ENCODE data around the gene MRPS25.

Gene MRPS25

DNA sequence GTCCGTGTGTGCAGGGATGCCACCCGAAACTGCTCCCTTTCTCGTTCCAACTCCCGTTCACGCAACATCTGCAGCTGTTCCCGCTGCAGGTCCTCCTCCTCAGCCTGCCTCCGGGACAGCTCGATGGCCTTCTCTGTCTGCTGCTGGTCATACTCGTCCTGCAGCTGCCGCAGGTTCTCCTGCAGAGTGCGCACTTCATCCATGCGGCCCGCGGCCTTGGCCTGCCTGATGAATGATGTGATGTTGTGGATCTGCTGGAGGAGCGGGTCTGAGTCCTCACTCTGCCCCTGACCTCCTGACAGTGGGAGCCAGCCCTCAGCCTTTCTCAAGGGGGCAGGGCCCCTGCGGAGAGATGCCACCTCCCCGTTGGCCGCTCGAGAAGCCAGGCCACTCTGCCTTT lies 9.4 kb upstream of the MRPS25 start:
- no peak for ATAC-seq
- no peak for TF ChIP-seq ZNF565 (CRISPR knock-in tag; conservative IDR thresholded peaks at IDR 0.05; ENCODE audit: low read depth)
- TF ChIP-seq, protein P1, sequence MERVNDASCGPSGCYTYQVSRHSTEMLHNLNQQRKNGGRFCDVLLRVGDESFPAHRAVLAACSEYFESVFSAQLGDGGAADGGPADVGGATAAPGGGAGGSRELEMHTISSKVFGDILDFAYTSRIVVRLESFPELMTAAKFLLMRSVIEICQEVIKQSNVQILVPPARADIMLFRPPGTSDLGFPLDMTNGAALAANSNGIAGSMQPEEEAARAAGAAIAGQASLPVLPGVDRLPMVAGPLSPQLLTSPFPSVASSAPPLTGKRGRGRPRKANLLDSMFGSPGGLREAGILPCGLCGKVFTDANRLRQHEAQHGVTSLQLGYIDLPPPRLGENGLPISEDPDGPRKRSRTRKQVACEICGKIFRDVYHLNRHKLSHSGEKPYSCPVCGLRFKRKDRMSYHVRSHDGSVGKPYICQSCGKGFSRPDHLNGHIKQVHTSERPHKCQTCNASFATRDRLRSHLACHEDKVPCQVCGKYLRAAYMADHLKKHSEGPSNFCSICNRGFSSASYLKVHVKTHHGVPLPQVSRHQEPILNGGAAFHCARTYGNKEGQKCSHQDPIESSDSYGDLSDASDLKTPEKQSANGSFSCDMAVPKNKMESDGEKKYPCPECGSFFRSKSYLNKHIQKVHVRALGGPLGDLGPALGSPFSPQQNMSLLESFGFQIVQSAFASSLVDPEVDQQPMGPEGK (CRISPR knock-in tag; IDR thresholded peaks at IDR 0.05; ENCODE audit: borderline replicate concordance): no peak
- TF ChIP-seq ZFP30 (CRISPR knock-in tag; IDR thresholded peaks at IDR 0.05): no peak

- ATAC-seq: no peak
- TF ChIP-seq BACH2 (CRISPR knock-in tag; IDR thresholded peaks at IDR 0.05; ENCODE audit: borderline replicate concordance) (no peak), PPARA (CRISPR knock-in tag; IDR thresholded peaks at IDR 0.05; ENCODE audit: borderline replicate concordance) (no peak), CSDC2 (CRISPR knock-in tag; IDR thresholded peaks at IDR 0.05) (no peak), ZFP3 (CRISPR knock-in tag; IDR thresholded peaks at IDR 0.05) (no peak), ZNF565 (CRISPR knock-in tag; conservative IDR thresholded peaks at IDR 0.05; ENCODE audit: low read depth) (no peak), CREB5 (CRISPR knock-in tag; IDR thresholded peaks at IDR 0.05; ENCODE audit: low read depth) (no peak), ZC3H10 (CRISPR knock-in tag; IDR thresholded peaks at IDR 0.05) (no peak), ARNTL (CRISPR knock-in tag; IDR thresholded peaks at IDR 0.05; ENCODE audit: borderline replicate concordance, low read depth) (no peak), GLIS3 (CRISPR knock-in tag; IDR thresholded peaks at IDR 0.05) (no peak), ESRRG (CRISPR knock-in tag; IDR thresholded peaks at IDR 0.05) (no peak), TCF4 (CRISPR knock-in tag; IDR thresholded peaks at IDR 0.05; ENCODE audit: borderline replicate concordance) (no peak), ZFP30 (CRISPR knock-in tag; IDR thresholded peaks at IDR 0.05) (no peak), ZNF8 (CRISPR knock-in tag; IDR thresholded peaks at IDR 0.05) (no peak)
- TF ChIP-seq, protein P2, sequence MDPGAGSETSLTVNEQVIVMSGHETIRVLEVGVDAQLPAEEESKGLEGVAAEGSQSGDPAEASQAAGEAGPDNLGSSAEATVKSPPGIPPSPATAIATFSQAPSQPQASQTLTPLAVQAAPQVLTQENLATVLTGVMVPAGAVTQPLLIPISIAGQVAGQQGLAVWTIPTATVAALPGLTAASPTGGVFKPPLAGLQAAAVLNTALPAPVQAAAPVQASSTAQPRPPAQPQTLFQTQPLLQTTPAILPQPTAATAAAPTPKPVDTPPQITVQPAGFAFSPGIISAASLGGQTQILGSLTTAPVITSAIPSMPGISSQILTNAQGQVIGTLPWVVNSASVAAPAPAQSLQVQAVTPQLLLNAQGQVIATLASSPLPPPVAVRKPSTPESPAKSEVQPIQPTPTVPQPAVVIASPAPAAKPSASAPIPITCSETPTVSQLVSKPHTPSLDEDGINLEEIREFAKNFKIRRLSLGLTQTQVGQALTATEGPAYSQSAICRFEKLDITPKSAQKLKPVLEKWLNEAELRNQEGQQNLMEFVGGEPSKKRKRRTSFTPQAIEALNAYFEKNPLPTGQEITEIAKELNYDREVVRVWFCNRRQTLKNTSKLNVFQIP (CRISPR knock-in tag; IDR thresholded peaks at IDR 0.05; ENCODE audit: borderline replicate concordance, low read depth): no peak
These were observed 6.6 kb upstream of the MRPS25 start for GRCh38 chr3:15071699-15072098.

GRCh38 chr3:15069441-15069840 lies 4.3 kb upstream of the MRPS25 start:
- ATAC-seq: no peak
- TF ChIP-seq CREB5 (CRISPR knock-in tag; IDR thresholded peaks at IDR 0.05; ENCODE audit: low read depth) (no peak), ZC3H10 (CRISPR knock-in tag; IDR thresholded peaks at IDR 0.05) (no peak), CSRNP3 (CRISPR knock-in tag; IDR thresholded peaks at IDR 0.05) (no peak), SNAI2 (CRISPR knock-in tag; IDR thresholded peaks at IDR 0.05) (no peak), GLIS3 (CRISPR knock-in tag; IDR thresholded peaks at IDR 0.05) (no peak), ZFP30 (CRISPR knock-in tag; IDR thresholded peaks at IDR 0.05) (no peak), ZNF8 (CRISPR knock-in tag; IDR thresholded peaks at IDR 0.05) (no peak), BACH2 (CRISPR knock-in tag; IDR thresholded peaks at IDR 0.05; ENCODE audit: borderline replicate concordance) (no peak), ZNF70 (CRISPR knock-in tag; IDR thresholded peaks at IDR 0.05) (no peak), TCF4 (CRISPR knock-in tag; IDR thresholded peaks at IDR 0.05; ENCODE audit: borderline replicate concordance) (no peak), ISL1 (CRISPR knock-in tag; IDR thresholded peaks at IDR 0.05) (no peak), ZFP3 (CRISPR knock-in tag; IDR thresholded peaks at IDR 0.05) (no peak), CSDC2 (CRISPR knock-in tag; IDR thresholded peaks at IDR 0.05) (no peak), OSR1 (CRISPR knock-in tag; IDR thresholded peaks at IDR 0.05) (no peak)
- TF ChIP-seq, protein P1 (CRISPR knock-in tag; IDR thresholded peaks at IDR 0.05; ENCODE audit: borderline replicate concordance): no peak
- TF ChIP-seq, protein P2 (CRISPR knock-in tag; IDR thresholded peaks at IDR 0.05; ENCODE audit: borderline replicate concordance, low read depth): no peak
- TF ChIP-seq, protein P3, sequence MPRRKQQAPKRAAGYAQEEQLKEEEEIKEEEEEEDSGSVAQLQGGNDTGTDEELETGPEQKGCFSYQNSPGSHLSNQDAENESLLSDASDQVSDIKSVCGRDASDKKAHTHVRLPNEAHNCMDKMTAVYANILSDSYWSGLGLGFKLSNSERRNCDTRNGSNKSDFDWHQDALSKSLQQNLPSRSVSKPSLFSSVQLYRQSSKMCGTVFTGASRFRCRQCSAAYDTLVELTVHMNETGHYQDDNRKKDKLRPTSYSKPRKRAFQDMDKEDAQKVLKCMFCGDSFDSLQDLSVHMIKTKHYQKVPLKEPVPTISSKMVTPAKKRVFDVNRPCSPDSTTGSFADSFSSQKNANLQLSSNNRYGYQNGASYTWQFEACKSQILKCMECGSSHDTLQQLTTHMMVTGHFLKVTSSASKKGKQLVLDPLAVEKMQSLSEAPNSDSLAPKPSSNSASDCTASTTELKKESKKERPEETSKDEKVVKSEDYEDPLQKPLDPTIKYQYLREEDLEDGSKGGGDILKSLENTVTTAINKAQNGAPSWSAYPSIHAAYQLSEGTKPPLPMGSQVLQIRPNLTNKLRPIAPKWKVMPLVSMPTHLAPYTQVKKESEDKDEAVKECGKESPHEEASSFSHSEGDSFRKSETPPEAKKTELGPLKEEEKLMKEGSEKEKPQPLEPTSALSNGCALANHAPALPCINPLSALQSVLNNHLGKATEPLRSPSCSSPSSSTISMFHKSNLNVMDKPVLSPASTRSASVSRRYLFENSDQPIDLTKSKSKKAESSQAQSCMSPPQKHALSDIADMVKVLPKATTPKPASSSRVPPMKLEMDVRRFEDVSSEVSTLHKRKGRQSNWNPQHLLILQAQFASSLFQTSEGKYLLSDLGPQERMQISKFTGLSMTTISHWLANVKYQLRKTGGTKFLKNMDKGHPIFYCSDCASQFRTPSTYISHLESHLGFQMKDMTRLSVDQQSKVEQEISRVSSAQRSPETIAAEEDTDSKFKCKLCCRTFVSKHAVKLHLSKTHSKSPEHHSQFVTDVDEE (CRISPR knock-in tag; IDR thresholded peaks at IDR 0.05): no peak

Measured in SK-N-SH treated with all-trans-retinoic acid at 6 μM for 48 hours (cell line).